Gastrocnemius medialis (tissue), 4 donors: ENCODE measurements around the gene SVIP. TPM values are rescaled to one million over a fixed set of nuclear protein-coding genes. Genes with fewer than 3 reads are reported as not detected.

ENCODE experiments used
- ATAC-seq, 2 donors: fragments of 150-250 bp; one replicate each; pipeline ENCODE4 v1.9.1; 2016
- DNase-seq, 2 donors: peaks; one replicate each; pipeline ENCODE4 v3.0.0-alpha.2; 2019
- H3K27ac ChIP-seq, 4 donors: fragments of 200-600 bp; sonication (generic); 1 replicate in 1 of 4; 2 replicates in 3 of 4; pipeline ENCODE4 v1.5.1; 2016 to 2018; ENCODE audit warnings: mild to moderate bottlenecking in 2 of 4, moderate library complexity in 1 of 4
- H3K27me3 ChIP-seq, 3 donors: fragments of 200-600 bp; sonication (generic) in 2 of 3; 1 replicate in 1 of 3; 2 replicates in 2 of 3; pipeline versions ENCODE4 v1.5.1 to v1.6.0; 2016 to 2019; ENCODE audit warnings: mild to moderate bottlenecking in 1 of 3, moderate library complexity in 1 of 3
- H3K36me3 ChIP-seq, 2 donors: fragments of 200-600 bp; sonication (generic) in 1 of 2; one replicate each; pipeline ENCODE4 v1.5.1; 2017 to 2018
- H3K4me1 ChIP-seq, 2 donors: fragments of 200-600 bp; sonication (generic) in 1 of 2; one replicate each; pipeline ENCODE4 v1.5.1; 2016 to 2017; ENCODE audit warnings: mild to moderate bottlenecking in 2 of 2
- H3K4me3 ChIP-seq, 4 donors: fragments of 200-600 bp; sonication (generic) in 3 of 4; 1 replicate in 1 of 4; 2 replicates in 3 of 4; pipeline ENCODE4 v1.5.1; 2016 to 2019; ENCODE audit warnings: mild to moderate bottlenecking in 2 of 4
- H3K9me3 ChIP-seq, 3 donors: fragments of 200-600 bp; sonication (generic) in 2 of 3; 1 replicate in 1 of 3; 2 replicates in 2 of 3; pipeline ENCODE4 v1.5.1; 2016 to 2019
- POLR2A ChIP-seq, 2 donors: fragments of 450-650 bp; IDR thresholded peaks; one replicate each; pipeline ENCODE4 v1.6.1; 2017; ENCODE audit warnings: antibody characterized with exemption in 2 of 2, mild to moderate bottlenecking in 2 of 2, moderate library complexity in 2 of 2
- in situ Hi-C, 4 donors: fragments of 200-750 bp; cut with MboI; loops; one replicate each; pipeline versions ENCODE4 v1.15.0 to v1.8.0; 2017; ENCODE audit warnings: low sequenced_read_pairs in 4 of 4
- intact Hi-C: fragments of 100-400 bp; cut with DNase I; formaldehyde crosslinking; loops from one replicate; pipeline ENCODE4 v1.15.1; 2023; ENCODE audit warnings: low total_unique reads
- total RNA-seq, 4 donors: library from RNA; depleted of rRNA; stranded (reverse); fragments of >200 nt; gene quantifications; one replicate each; pipeline versions ENCODE4 v1.1.0 to v1.2.3, GENCODE V29; 2016
- TF ChIP-seq, protein P1 (sequence below), 5 experiments: fragments of 450-650 bp in 3 of 5; fragments of 200-600 bp in 2 of 5; sonication (generic) in 2 of 5; IDR thresholded peaks in 4 of 5; conservative IDR thresholded peaks in 1 of 5; 1 replicate in 4 of 5; 2 replicates in 1 of 5; pipeline ENCODE4 v1.5.1; 2016 to 2019; ENCODE audit warnings: antibody characterized with exemption in 5 of 5, mild to moderate bottlenecking in 3 of 5, moderate library complexity in 3 of 5

Gene SVIP
- total RNA-seq, 4 donors from 2014 or later = 10.2 to 22.0 (median 14.6) TPM

GRCh38 chr11:22869325-22869724, 39.7 kb upstream of the SVIP start:
- intact Hi-C loops (no loop called here), in situ Hi-C loops (no loop called here)
- no peak overlapping the region for H3K27ac ChIP-seq
- H3K36me3 ChIP-seq = no peaks in the 10 kb centered on the region
- TF ChIP-seq, protein P1, sequence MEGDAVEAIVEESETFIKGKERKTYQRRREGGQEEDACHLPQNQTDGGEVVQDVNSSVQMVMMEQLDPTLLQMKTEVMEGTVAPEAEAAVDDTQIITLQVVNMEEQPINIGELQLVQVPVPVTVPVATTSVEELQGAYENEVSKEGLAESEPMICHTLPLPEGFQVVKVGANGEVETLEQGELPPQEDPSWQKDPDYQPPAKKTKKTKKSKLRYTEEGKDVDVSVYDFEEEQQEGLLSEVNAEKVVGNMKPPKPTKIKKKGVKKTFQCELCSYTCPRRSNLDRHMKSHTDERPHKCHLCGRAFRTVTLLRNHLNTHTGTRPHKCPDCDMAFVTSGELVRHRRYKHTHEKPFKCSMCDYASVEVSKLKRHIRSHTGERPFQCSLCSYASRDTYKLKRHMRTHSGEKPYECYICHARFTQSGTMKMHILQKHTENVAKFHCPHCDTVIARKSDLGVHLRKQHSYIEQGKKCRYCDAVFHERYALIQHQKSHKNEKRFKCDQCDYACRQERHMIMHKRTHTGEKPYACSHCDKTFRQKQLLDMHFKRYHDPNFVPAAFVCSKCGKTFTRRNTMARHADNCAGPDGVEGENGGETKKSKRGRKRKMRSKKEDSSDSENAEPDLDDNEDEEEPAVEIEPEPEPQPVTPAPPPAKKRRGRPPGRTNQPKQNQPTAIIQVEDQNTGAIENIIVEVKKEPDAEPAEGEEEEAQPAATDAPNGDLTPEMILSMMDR (IDR thresholded peaks at IDR 0.05 in 4 of 5, conservative IDR thresholded peaks at IDR 0.05 in 1 of 5) = no peak
- TF ChIP-seq POLR2A (IDR thresholded peaks at IDR 0.05) = no peak
- H3K9me3 ChIP-seq = no peaks in the 10 kb centered on the region
- H3K4me3 ChIP-seq = no peak overlapping the region
- DNase-seq (no peak), ATAC-seq (no peak)
- H3K4me1 ChIP-seq = no peaks in the 10 kb centered on the region
- H3K27me3 ChIP-seq = no peaks in the 10 kb centered on the region

GRCh38 chr11:22860241-22860640, 30.6 kb upstream of the SVIP start, which contains the start of gene CCDC179:
CCDC179 (minus strand) TSS chr11:22860474; CDS start chr11:22860421, 53 bp downstream.
- H3K4me1 ChIP-seq = no peaks in the 10 kb centered on the region
- intact Hi-C loops = no loop called here
- H3K9me3 ChIP-seq = no peaks in the 10 kb centered on the region
- DNase-seq (no peak), ATAC-seq (no peak)
- H3K36me3 ChIP-seq = no peaks in the 10 kb centered on the region
- in situ Hi-C loops = no loop called here
- no peak for TF ChIP-seq POLR2A (IDR thresholded peaks at IDR 0.05)
- TF ChIP-seq, protein P1 (IDR thresholded peaks at IDR 0.05 in 4 of 5, conservative IDR thresholded peaks at IDR 0.05 in 1 of 5) = no peak
- H3K27me3 ChIP-seq = no peaks in the 10 kb centered on the region
- H3K27ac ChIP-seq = no peak within 1 kb of the TSS
- H3K4me3 ChIP-seq = no peak within 1 kb of the TSS

DNA sequence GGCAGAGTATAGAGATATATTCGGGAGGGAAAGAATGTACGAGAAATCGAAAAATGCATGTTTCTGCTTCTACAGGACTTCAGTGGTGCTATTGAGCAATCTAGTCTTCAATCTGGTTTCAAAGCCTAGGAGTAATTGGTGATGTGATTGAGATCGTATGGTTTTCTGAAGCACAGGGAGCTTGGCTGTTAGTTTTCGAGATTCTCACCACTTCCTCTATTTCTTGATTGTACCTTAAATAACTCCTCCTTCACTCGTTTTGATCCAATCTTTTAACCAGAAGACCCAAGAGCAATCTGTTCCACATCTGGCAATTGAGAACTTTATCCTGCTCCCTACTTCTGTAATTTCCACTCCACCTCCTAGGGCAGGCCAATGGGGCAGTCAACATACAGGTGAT, 30.2 kb upstream of the SVIP start:
- Histone ChIP-seq H3K9me3 (no peaks in the 10 kb centered on the region), H3K36me3 (no peaks in the 10 kb centered on the region), H3K27ac (no peak overlapping the region), H3K27me3 (no peaks in the 10 kb centered on the region), H3K4me3 (no peak overlapping the region), H3K4me1 (no peaks in the 10 kb centered on the region)
- no peak for DNase-seq
- in situ Hi-C loops = no loop called here
- no peak for ATAC-seq
- TF ChIP-seq, protein P1 (IDR thresholded peaks at IDR 0.05 in 4 of 5, conservative IDR thresholded peaks at IDR 0.05 in 1 of 5) = no peak
- no peak for TF ChIP-seq POLR2A (IDR thresholded peaks at IDR 0.05)
- intact Hi-C loops = no loop called here

- DNase-seq (no peak), ATAC-seq (no peak)
- in situ Hi-C loops = no loop called here
- Histone ChIP-seq H3K36me3 (no peaks in the 10 kb centered on the region), H3K9me3 (no peaks in the 10 kb centered on the region), H3K27me3 (no peaks in the 10 kb centered on the region), H3K4me3 (no peak overlapping the region), H3K27ac (no peak overlapping the region), H3K4me1 (no peaks in the 10 kb centered on the region)
- TF ChIP-seq, protein P1 (IDR thresholded peaks at IDR 0.05 in 4 of 5, conservative IDR thresholded peaks at IDR 0.05 in 1 of 5) = no peak
- TF ChIP-seq POLR2A (IDR thresholded peaks at IDR 0.05) = no peak
- intact Hi-C loops = no loop called here
Observed at GRCh38 chr11:22851477-22851876, 21.9 kb upstream of the SVIP start.

DNA sequence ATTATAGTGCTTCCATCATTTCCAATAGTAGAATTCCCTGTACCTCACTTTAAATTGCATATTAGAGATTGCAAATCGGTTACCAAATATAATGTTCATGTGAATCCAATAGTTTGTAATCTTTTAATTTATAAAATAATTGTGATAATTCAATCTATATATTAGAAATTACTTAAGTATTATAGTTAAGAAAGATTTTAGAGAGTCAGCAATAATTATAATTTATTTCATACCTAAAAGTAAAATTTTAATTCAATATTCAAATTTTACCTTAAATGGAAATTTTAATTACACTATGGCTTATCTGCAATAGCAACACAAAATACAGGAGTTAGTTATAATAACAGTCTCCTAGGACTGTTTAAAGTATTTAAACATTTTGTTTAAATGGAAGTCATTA, 17.1 kb upstream of the SVIP start:
- no peak overlapping the region for H3K27ac ChIP-seq
- no peaks in the 10 kb centered on the region for H3K4me1 ChIP-seq
- no peaks in the 10 kb centered on the region for H3K36me3 ChIP-seq
- H3K4me3 ChIP-seq = no peak overlapping the region
- ATAC-seq (no peak), DNase-seq (no peak)
- H3K27me3 ChIP-seq = no peaks in the 10 kb centered on the region
- intact Hi-C loops (no loop called here), in situ Hi-C loops (no loop called here)
- no peak for TF ChIP-seq POLR2A (IDR thresholded peaks at IDR 0.05)
- TF ChIP-seq, protein P1 (IDR thresholded peaks at IDR 0.05 in 4 of 5, conservative IDR thresholded peaks at IDR 0.05 in 1 of 5) = no peak
- no peaks in the 10 kb centered on the region for H3K9me3 ChIP-seq
